Peyer's patch (tissue), 4 donors: ENCODE results near the gene ITPKB. TPM values are rescaled to one million over a fixed set of nuclear protein-coding genes. Genes with fewer than 3 reads are reported as not detected.

Experiments
- DNase-seq, 3 donors: peaks; one replicate each; pipeline ENCODE4 v3.0.0-alpha.2; 2017 to 2019
- H3K27ac ChIP-seq, 4 donors: fragments of 200-600 bp; sonication (generic); one replicate each; pipeline ENCODE4 v1.5.1; 2016 to 2019
- H3K27me3 ChIP-seq, 2 donors: fragments of 200-600 bp; sonication (generic); one replicate each; pipeline ENCODE4 v1.5.1; 2019
- H3K36me3 ChIP-seq, 3 donors: fragments of 200-600 bp; sonication (generic); one replicate each; pipeline ENCODE4 v1.5.1; 2016 to 2019
- H3K4me1 ChIP-seq, 4 donors: fragments of 200-600 bp; sonication (generic); one replicate each; pipeline ENCODE4 v1.5.1; 2016 to 2019
- H3K4me3 ChIP-seq, 4 donors: fragments of 200-600 bp; sonication (generic); 1 replicate in 3 of 4; 2 replicates in 1 of 4; pipeline ENCODE4 v1.5.1; 2016 to 2019; ENCODE audit warnings: mild to moderate bottlenecking in 1 of 4
- H3K9me3 ChIP-seq, 4 donors: fragments of 200-600 bp; sonication (generic); one replicate each; pipeline ENCODE4 v1.5.1; 2016 to 2019; ENCODE audit warnings: mild to moderate bottlenecking in 1 of 4
- CTCF ChIP-seq, 6 experiments: fragments of 450-650 bp in 4 of 6; fragments of 200-600 bp in 2 of 6; sonication (generic) in 1 of 6; IDR thresholded peaks; one replicate each; pipeline ENCODE4 v1.5.1; 2017 to 2019; ENCODE audit warnings: antibody characterized with exemption in 6 of 6, mild to moderate bottlenecking in 3 of 6, moderate library complexity in 1 of 6
- POLR2A ChIP-seq, 2 donors: fragments of 450-650 bp; IDR thresholded peaks; one replicate each; pipeline ENCODE4 v1.5.1; 2017; ENCODE audit warnings: antibody characterized with exemption in 2 of 2, mild to moderate bottlenecking in 2 of 2, moderate library complexity in 2 of 2
- total RNA-seq, 4 donors: library from RNA; depleted of rRNA; stranded (reverse); fragments of >200 nt; gene quantifications; one replicate each; pipeline ENCODE4 v1.1.0, GENCODE V29; 2016

The ITPKB gene
- total RNA-seq, 4 donors from 2014 or later, result 9.5 to 36.3 (median 23.0) TPM

DNA sequence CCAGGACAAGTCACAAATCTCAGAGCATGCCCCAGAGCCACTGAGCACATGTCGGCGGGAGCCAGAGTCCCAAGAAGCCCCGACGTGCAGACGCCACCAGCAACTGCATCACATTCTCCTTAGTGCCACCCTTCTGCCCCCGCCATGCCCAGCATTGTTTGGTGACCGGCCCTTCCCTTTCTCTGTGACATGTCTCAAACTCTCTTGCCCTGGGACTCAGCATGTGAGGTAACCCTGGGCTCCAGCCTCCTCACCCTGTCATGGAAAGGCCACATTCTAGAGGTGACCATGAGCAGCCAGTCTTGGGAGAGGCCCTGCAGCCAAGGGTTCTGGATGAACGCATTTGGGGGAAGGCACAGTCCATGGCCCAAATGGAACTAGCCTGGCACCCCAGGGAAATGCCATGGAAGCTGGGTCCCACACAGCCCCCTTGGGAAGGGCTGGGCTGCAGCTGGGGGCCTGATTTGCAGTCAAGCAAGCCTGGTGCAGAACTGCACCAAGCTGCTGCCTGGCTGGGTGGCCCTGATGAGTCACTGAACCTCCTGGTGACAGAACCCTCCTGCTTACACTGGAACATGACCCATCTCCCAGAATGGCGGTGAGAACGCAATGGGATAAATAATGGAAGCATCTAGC lies 94.4 kb downstream of the ITPKB start:
- no peak for TF ChIP-seq POLR2A (IDR thresholded peaks at IDR 0.05)
- no peak for TF ChIP-seq CTCF (IDR thresholded peaks at IDR 0.05)
- H3K4me1 ChIP-seq, result peaks cover 0 to 26% (median 22%) of the 10 kb centered on the region in 4 donors
- H3K9me3 ChIP-seq, result no peaks in the 10 kb centered on the region
- peak overlapping the region in 1 of 4 donors; percentile 1 for H3K4me3 ChIP-seq
- peak in 1 of 3 donors; percentile 36 for DNase-seq
- peak overlapping the region; percentile 38 to 76 (median 47) for H3K27ac ChIP-seq
- peaks cover 0 to 52% (median 0%) of the 10 kb centered on the region in 3 donors for H3K36me3 ChIP-seq
- no peaks in the 10 kb centered on the region for H3K27me3 ChIP-seq

GRCh38 chr1:226643611-226644540 lies 95.2 kb downstream of the ITPKB start:
- DNase-seq, result peak; percentile 47 to 88 (median 86)
- peaks cover 0 to 56% (median 0%) of the 10 kb centered on the region in 3 donors for H3K36me3 ChIP-seq
- H3K4me1 ChIP-seq, result peaks cover 0 to 26% (median 22%) of the 10 kb centered on the region in 4 donors
- no peaks in the 10 kb centered on the region for H3K27me3 ChIP-seq
- peak overlapping the region; percentile 43 to 76 (median 50) for H3K27ac ChIP-seq
- no peaks in the 10 kb centered on the region for H3K9me3 ChIP-seq
- peak overlapping the region in 1 of 4 donors; percentile 1 for H3K4me3 ChIP-seq
- TF ChIP-seq POLR2A (IDR thresholded peaks at IDR 0.05) (no peak), CTCF (IDR thresholded peaks at IDR 0.05) (peak in 1 of 6 experiments; percentile 44)

DNA sequence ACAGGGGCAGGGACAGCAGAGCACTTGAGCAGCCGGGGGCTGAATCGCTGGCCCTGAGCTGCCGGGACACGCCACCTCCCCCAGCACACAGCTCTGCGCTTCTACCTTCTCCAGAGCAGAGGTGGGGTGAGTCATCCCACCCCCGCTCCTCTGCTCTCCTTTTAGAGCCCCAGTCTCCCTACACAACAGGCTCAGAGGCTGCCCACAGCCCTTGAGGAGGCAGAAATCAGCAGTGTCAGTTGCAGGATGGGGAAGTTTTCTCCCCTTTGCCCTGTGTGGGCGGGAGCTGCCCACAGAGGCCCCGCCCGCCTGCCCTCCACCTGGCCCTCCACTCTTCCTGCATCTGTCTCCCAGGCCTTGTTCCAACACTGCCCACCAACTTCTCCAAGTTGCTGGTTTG lies 95.9 kb downstream of the ITPKB start:
- Histone ChIP-seq H3K9me3 (no peaks in the 10 kb centered on the region), H3K36me3 (peaks cover 0 to 56% (median 0%) of the 10 kb centered on the region in 3 donors), H3K27ac (peak overlapping the region; percentile 40 to 76 (median 50)), H3K4me3 (no peak overlapping the region), H3K4me1 (peaks cover 0 to 26% (median 24%) of the 10 kb centered on the region in 4 donors), H3K27me3 (no peaks in the 10 kb centered on the region)
- peak; percentile 53 to 70 (median 69) for DNase-seq
- TF ChIP-seq CTCF (IDR thresholded peaks at IDR 0.05) (no peak), POLR2A (IDR thresholded peaks at IDR 0.05) (no peak)

- no peaks in the 10 kb centered on the region for H3K27me3 ChIP-seq
- no peak for TF ChIP-seq CTCF (IDR thresholded peaks at IDR 0.05)
- no peak for TF ChIP-seq POLR2A (IDR thresholded peaks at IDR 0.05)
- no peaks in the 10 kb centered on the region for H3K9me3 ChIP-seq
- DNase-seq, result peak in 1 of 3 donors; percentile 34
- peaks cover 0 to 51% (median 0%) of the 10 kb centered on the region in 3 donors for H3K36me3 ChIP-seq
- peak overlapping the region in 2 of 4 donors; percentile 53 to 76 for H3K27ac ChIP-seq
- no peak overlapping the region for H3K4me3 ChIP-seq
- peaks cover 0 to 30% (median 24%) of the 10 kb centered on the region in 4 donors for H3K4me1 ChIP-seq
Observed at GRCh38 chr1:226642421-226642820, 96.7 kb downstream of the ITPKB start.

- peak in 1 of 3 donors; percentile 34 for DNase-seq
- Histone ChIP-seq H3K36me3 (peaks cover 0 to 51% (median 0%) of the 10 kb centered on the region in 3 donors), H3K9me3 (no peaks in the 10 kb centered on the region), H3K4me3 (no peak overlapping the region), H3K4me1 (peaks cover 0 to 30% (median 24%) of the 10 kb centered on the region in 4 donors), H3K27ac (peak overlapping the region in 1 of 4 donors; percentile 33), H3K27me3 (no peaks in the 10 kb centered on the region)
- TF ChIP-seq CTCF (IDR thresholded peaks at IDR 0.05) (no peak), POLR2A (IDR thresholded peaks at IDR 0.05) (no peak)
Observed at GRCh38 chr1:226641671-226642231, 97.3 kb downstream of the ITPKB start.
